ENCODE data around the gene RBM17.
"Not testable (repeated sequence)": the region's sequence is repeated elsewhere in the genome, so short reads cannot be mapped to it uniquely, and the experiment has no call there.

Gene RBM17

GRCh38 chr10:6088721-6089333 is at the start of gene RBM17:
Gene RBM17, plus strand, starts transcription at chr10:6089034. Its CDS starts 8,032 bp downstream, at chr10:6097066.
- peak; percentile 89 for DNase-seq

GRCh38 chr10:6039711-6040110 is 49.1 kb upstream of the RBM17 start:
- DNase-seq = no peak

- no peak for DNase-seq
Measured at GRCh38 chr10:6040205-6040604, 48.6 kb upstream of the RBM17 start.

- DNase-seq = not testable (repeated sequence)
Measured at GRCh38 chr10:6043377-6043776, 45.5 kb upstream of the RBM17 start.

- DNase-seq = no peak
Measured at GRCh38 chr10:6044060-6044459, 44.8 kb upstream of the RBM17 start.

- DNase-seq = no peak
Measured at GRCh38 chr10:6044751-6045313, 44.0 kb upstream of the RBM17 start.

GRCh38 chr10:6045314-6045848 is 43.5 kb upstream of the RBM17 start:
- DNase-seq = no peak

GRCh38 chr10:6045878-6046772 is 42.7 kb upstream of the RBM17 start:
- DNase-seq = no peak

- DNase-seq = no peak
Measured at GRCh38 chr10:6046773-6047611, 41.8 kb upstream of the RBM17 start.

GRCh38 chr10:6047847-6048246 is 41.0 kb upstream of the RBM17 start:
- DNase-seq = no peak

GRCh38 chr10:6048281-6049030 is 40.4 kb upstream of the RBM17 start:
- no peak for DNase-seq

- DNase-seq = no peak
Measured at GRCh38 chr10:6049031-6049400, 39.8 kb upstream of the RBM17 start.

- DNase-seq = peak; percentile 9
Measured at GRCh38 chr10:6050801-6051445, 37.9 kb upstream of the RBM17 start.

- DNase-seq = no peak
Measured at GRCh38 chr10:6052247-6053221, 36.3 kb upstream of the RBM17 start.

GRCh38 chr10:6053303-6053702 is 35.5 kb upstream of the RBM17 start:
- no peak for DNase-seq

GRCh38 chr10:6053816-6054631 is 34.8 kb upstream of the RBM17 start:
- DNase-seq = peak; percentile 52

- no peak for DNase-seq
Measured at GRCh38 chr10:6054884-6055283, 34.0 kb upstream of the RBM17 start.

- no peak for DNase-seq
Measured at GRCh38 chr10:6055929-6056328, 32.9 kb upstream of the RBM17 start.

- no peak for DNase-seq
Measured at GRCh38 chr10:6056411-6057135, 32.3 kb upstream of the RBM17 start.
